GM12874 (cell line): Measurements from ENCODE around the gene BRCC3.

Source experiments
- TF ChIP-seq, protein P1 (sequence below): IDR thresholded peaks from 2 replicates; pipeline ENCODE4 v1.5.1; 2011; ENCODE audit warnings: low read depth, mild to moderate bottlenecking, control low read depth, low read length, moderate library complexity; ENCODE audit not compliant: insufficient read depth

BRCC3 gene

DNA sequence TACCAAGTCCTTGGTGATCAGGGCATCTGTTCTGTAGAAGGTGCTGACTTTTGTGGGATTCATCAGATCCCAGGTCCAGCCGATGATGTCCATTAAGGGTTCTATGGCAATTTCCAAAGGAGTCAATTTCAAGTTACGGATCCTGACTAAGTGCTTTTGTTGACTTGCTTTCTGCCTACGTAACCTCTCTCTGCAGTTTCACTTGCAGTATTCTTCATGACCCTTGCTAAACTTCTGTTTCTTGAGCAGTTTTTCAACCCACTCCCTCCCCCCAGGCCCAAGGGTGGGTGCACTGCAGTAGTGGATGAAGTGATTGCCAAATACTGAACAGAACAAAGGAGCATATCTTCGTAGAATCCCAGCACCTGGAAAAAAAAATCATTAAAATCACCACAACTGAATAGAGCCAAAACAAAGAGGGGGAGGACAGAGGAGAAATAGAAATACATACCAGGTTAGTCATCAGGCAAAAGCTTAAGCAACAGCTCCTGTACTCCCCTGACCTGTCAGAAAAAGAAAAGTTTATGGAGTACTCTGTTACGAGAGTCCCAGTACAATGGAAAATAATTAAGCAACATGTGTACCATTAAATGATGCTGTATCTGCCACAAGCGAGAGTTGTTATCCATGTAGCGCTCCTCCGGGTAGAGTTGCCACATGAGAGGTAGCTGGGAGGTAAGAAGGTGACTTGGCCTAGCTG is 6.1 kb upstream of the BRCC3 start:
- TF ChIP-seq, protein P1, sequence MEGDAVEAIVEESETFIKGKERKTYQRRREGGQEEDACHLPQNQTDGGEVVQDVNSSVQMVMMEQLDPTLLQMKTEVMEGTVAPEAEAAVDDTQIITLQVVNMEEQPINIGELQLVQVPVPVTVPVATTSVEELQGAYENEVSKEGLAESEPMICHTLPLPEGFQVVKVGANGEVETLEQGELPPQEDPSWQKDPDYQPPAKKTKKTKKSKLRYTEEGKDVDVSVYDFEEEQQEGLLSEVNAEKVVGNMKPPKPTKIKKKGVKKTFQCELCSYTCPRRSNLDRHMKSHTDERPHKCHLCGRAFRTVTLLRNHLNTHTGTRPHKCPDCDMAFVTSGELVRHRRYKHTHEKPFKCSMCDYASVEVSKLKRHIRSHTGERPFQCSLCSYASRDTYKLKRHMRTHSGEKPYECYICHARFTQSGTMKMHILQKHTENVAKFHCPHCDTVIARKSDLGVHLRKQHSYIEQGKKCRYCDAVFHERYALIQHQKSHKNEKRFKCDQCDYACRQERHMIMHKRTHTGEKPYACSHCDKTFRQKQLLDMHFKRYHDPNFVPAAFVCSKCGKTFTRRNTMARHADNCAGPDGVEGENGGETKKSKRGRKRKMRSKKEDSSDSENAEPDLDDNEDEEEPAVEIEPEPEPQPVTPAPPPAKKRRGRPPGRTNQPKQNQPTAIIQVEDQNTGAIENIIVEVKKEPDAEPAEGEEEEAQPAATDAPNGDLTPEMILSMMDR = no peak

- TF ChIP-seq, protein P1 = no peak
Measured at GRCh38 chrX:155068165-155068564, 3.1 kb upstream of the BRCC3 start.

- TF ChIP-seq, protein P1 = no peak
Measured at GRCh38 chrX:155069414-155069813, 1.9 kb upstream of the BRCC3 start.

DNA sequence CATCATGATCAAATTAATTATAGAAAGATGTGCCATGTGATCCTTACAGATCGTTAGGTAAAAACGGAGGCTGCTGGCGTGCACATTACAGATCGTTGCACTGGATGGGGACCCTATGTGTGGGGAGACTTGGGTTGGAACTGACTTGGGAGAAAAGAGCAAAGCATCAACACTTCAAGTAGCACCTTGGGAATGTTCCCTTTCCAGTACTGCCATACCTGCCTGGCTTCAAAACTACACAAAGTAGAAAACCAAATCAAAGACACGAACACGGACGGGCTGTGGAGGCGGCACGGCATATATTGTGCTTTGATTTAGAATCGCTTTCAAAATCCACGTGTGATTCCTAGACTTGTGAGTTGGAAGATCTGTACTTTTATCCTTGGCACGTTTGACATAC is 1.3 kb upstream of the BRCC3 start:
- TF ChIP-seq, protein P1 = no peak

DNA sequence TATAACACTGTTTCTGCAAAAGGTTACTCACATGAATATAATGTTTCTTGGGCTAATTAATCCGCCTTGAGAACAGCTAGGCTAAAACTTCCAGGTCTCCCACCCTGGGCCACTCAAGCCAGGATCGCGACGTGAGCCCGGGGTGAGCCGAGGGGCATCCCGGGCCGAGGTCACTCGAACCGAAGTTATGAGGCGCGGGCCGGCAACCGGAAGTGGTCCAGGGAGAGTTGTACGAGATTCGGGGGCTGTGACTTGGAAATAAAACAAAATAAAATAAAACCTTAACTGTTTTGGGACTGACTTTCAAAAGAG is 689 bp upstream of the BRCC3 start:
- TF ChIP-seq, protein P1 = no peak

DNA sequence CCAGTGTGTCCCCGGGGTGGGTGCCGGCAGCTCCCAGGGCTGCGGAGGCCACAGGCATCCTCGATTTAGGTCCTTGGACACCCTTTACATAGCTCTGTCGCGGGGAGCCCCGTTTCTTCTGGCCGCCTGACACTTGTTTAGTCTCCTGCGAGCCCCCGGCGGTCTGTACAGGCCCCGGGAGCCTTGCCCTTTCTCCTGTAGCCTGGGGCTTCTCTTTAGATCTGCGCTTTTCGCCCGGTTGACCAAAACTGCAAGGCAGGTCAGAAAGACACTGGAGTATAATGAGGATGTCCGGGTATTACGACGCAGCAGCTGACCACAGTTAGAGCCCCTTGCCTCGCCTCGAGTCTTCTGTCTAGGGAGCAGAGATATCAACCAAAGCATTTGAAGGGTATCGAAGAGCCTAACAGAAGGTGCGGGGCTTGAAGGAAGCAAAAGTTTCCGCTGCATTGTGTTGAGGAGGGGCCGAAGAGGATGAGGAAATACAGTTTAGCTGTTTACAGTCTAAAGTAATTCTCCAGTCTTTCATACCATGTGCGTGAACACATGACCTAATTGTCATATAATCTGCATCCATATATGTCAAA is 479 bp downstream of the BRCC3 start:
- TF ChIP-seq, protein P1 = no peak

DNA sequence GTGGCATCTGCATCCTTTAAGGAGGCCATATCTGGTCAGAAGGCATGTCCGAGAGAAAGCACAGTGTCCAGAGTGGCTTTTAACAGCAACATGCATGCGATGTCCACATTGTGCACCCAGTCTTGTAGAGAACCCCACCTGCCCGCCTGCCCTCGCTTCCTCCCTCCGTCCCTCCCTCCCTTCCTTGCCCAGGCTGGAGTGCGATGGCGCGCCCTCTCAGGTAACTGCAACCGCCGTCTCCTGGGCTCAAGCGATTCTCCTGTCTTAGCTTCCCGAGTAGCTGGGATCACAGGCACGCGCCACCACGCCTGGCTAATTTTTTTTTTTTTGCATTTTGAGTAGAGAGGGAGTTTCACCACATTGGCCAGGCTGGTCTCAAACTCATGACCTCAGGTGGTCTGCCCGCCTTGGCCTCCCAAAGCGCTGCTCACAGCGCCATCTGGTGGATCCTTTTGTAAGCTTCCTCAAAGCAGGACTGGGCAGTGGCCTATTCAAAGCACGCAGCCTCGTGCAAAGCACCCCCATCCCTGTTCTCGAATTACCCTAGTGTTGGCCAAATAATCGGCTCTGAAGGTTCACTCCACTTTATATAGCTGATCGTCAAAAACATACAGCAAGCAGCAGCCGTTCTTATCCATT is 15.0 kb downstream of the BRCC3 start:
- TF ChIP-seq, protein P1 = peak; percentile 43
